GM19372 (cell line): Measurements from ENCODE around the gene CDK13.
"Not testable (repeated sequence)": the region's sequence is repeated elsewhere in the genome, so short reads cannot be mapped to it uniquely, and the experiment has no call there.

Experiments
- ATAC-seq: cut with Tn5 transposase; IDR thresholded peaks from one replicate; pipeline ENCODE4 v1.9.1; 2021; ENCODE audit warnings: mild to moderate bottlenecking, low read depth, moderate library complexity; ENCODE audit not compliant: unreplicated experiment

Gene CDK13

DNA sequence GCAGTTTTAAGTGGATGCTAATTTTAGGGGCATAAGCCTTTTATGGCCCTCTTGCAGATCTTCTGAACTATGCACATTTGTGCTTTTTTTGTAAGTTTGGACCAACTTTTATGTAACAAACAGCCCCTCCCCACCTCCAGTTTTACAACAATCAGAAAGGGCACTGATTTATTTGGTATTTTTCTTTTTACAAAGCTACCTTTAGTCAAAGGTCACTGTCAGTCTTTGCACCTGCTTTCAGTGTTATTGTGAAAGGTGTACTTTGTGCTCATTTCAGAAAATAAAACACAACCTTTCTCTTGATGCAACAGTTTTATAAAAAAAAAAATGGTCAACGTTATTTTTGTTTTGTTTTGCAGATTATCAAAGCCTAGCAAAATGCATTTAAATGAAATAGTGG is 145.2 kb downstream of the CDK13 start:
- ATAC-seq, result no peak

GRCh38 chr7:40095695-40096327 is 145.8 kb downstream of the CDK13 start:
- no peak for ATAC-seq

DNA sequence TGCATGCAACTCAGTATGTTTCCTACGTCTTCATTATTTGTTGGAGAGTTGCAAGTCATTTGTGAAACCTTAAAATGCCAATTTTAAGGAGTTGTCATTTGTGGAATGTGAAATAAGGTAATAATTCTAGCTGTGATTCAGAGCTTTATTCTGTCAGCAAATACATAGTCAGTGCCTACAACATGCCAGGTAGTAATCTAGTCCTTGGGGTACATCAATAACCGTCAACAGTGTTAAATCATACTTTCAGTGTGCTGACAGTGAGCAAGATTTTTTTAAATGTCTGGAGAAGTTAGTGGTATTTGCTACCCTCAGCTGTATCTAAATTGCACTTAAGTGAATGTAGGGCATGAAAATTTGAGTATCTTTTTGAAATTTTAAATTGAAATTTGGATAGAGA is 147.7 kb downstream of the CDK13 start:
- ATAC-seq, result no peak

- ATAC-seq, result no peak
These were observed 148.8 kb downstream of the CDK13 start for GRCh38 chr7:40098810-40099209.

DNA sequence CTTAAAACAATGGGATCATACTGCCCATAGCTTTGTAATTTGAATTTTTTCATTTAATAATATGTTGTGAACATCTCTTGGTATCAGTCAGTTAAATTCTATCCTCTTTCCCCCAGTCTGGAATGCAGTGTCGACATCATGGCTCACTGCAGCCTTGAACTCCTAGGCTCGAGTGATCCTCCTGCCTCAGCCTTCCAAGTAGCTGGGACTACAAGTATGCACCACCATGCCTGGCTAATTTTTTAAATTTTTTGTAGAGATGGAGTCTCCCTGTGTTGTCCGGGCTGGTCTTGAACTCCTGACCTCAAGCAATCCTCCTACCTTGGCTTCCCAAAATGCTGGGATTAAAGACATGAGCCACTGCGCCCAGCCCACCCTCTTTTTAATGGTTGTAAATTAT is 149.8 kb downstream of the CDK13 start:
- no peak for ATAC-seq

DNA sequence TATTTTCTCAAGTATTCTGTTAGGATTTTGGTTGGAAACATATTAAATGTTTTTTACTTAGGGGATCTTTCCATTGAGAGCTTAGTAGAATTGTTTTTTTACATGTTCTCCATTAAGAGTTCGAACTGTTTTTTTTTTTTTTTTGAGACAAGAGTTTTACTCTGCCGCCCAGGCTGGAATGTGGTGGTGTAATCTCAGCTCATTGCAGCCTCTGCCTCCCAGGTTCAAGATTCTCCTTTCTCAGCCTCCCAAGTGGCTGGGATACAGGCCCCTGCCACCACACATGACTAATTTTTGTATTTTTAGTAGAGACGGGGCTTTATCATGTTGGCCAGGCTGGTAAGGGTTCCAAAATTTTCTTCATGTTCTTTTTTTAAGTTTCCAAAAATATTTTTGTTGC is 151.1 kb downstream of the CDK13 start:
- ATAC-seq, result no peak

DNA sequence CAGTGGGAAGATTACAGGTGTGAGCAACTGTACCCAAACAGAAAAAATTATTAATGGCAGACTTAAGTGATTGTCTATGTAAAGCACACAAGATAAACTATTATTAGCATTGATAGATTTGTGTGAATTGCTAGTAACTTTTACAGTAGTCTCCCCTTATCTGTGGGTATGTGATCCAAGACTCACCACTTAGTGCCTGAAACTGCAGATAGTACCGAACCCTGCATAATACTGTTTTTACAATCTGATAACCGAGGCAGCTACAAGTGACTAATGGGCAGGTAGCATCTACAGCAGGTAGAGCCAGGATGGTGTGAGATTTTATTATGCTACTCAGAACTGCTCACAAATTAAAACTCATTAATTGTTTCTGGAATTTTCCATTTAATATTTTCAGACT is 152.8 kb downstream of the CDK13 start:
- ATAC-seq, result no peak

GRCh38 chr7:40105879-40106473 is 155.9 kb downstream of the CDK13 start:
- no peak for ATAC-seq

- no peak for ATAC-seq
These were observed 165.9 kb downstream of the CDK13 start for GRCh38 chr7:40115936-40116335.

DNA sequence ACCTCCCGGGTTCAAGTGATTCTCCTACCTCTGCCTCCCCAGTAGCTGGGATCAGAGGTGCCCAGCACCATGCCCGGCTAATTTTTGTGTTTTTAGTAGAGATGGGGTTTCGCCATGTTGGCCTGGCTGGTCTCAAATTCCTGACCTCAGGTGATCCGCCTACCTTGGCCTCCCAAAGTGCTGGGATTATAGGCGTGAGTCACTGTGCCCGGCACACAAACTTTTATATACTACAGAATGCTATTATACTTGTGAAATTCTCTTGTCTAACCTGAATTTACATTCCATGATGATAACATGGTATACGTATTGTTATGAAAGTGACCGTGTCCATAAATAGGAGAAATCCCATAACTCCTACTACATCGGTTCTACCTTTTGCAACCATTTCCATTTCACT is 167.1 kb downstream of the CDK13 start:
- ATAC-seq, result not testable (repeated sequence)

DNA sequence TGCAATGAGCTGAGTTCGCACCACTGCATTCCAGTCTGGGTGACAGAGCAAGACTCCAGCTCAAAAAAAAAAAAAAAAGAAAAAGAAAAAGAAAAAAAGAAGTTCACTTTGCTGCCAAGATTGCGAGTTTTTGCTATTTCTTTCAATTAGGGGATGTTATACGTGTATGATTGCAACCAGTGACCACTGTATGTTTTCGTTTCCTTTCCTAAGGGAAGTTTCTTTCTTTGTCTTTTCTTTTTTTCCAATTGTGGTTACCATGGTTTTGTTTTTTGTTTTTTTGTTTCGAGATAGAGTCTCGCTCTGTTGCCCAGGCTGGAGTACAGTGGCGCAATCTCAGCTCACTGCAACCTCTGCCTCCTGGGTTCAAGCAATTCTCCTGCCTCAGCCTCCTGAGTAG is 168.1 kb downstream of the CDK13 start:
- not testable (repeated sequence) for ATAC-seq

DNA sequence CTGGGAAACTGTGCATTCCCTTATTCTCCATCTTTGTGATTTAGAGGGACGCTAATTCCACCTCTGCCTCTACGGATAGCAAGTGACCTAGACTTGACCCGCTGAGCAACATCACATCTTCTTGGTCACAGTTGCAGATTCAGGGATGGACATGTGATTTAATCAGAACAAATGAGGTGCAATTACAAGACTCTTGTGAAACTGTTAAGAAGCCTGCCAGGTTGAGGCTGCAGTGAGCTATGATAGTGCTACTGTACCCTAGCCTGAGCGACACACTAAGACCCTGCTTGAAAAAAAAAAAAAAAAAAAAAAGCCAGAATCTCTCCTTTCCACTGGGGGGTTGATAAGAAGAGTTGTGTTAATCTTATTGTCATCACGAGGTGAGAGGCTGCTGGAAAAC is 170.0 kb downstream of the CDK13 start:
- no peak for ATAC-seq

GRCh38 chr7:40122100-40122939 is 172.3 kb downstream of the CDK13 start:
- not testable (repeated sequence) for ATAC-seq

DNA sequence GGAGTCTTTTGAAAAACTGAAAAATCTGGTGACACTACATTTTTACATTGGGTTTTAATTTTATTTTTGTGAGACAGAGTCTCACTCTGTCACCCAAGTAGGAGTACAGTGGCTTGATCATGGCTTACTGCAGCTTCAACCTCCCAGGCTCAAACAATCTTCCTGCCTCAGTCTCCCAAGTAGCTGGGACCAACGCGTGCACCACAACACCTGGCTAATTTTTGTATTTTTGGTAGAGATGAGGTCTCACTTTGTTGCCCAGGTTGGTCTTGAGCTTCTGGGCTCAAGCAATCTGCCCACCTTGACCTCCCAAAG is 172.8 kb downstream of the CDK13 start:
- ATAC-seq, result no peak

DNA sequence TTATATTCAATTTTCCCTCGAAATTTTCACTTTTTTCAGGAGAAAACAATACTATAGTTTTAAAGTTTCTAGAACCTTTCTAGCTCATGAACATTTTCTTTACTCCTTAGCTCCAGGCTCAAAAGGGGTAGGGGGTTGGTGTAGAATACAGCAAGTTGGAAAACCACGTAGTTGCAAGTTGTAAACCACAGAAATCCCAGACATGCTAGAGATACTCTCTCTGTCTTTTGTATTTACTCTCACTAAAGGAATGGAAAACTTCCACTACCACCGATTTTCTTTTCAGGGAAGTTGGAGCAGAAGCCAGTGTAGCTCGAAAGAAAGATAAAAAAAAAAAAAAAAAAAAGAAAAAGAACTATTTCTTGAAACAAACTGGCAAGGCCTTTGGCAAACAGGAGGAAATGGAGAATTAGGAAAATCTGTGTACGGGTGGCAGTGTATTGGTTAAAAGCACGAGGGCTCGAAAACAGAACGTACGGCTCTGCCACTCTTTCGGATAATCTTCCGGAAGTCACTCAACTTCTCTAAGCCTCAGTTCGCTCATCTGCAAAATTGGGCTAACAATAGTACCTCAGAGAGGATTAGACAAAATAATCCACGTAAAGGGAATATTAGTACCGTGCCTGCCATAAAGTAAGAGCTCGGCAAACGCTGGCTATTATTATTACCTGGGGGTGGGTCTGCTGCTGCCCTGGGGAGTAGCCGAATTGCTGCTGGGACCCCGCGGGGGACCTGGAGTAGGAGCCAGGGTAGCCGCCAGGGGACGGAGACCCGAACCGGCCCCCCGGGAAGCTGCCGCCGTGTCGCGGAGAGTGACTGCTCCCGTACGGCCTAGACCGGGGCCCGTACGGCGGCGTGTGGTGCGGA is 183.7 kb downstream of the CDK13 start:
- ATAC-seq, result no peak

- ATAC-seq, result peak; percentile 86
These were observed 184.6 kb downstream of the CDK13 start, which contains the start of the genes MPLKIP and SUGCT for GRCh38 chr7:40134428-40135316. Gene MPLKIP, minus strand, starts transcription at chr7:40134622. Its CDS starts 55 bp downstream, at chr7:40134567. Gene SUGCT, plus strand, starts transcription at chr7:40135005.

DNA sequence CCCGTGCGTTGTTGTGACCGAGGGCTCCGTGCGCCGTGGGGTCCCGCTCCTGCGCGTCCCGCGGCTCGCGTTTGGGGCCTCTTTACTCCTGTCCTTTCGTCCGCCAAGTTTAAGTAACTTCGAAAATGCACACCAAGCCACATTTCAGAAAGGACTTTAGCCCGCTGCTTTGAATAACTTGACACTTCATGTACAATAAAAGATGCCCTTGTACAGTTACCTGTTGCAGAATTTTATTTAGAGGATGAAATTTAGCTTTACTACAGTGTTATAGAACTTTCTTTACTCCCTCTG is 185.2 kb downstream of the CDK13 start:
- ATAC-seq, result no peak

GRCh38 chr7:40137563-40137962 is 187.5 kb downstream of the CDK13 start:
- no peak for ATAC-seq

DNA sequence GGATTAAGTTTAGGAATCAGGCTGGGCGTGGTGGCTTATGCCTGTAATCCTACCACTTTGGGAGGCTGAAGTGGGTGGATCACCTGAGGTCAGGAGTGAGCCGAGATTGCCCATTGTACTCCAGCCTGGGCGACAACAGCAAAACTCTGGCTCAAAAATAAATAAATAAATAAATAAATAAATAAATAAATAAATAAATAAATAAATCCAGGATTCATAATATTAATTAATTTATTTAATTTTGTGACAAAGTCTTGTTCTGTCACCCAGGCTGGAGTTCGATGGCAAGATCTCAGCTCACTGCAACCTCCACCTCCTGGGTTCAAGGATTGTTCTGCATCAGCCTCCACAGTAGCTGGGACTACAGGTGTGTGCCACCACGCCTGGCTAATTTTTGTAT is 188.9 kb downstream of the CDK13 start:
- ATAC-seq, result no peak

DNA sequence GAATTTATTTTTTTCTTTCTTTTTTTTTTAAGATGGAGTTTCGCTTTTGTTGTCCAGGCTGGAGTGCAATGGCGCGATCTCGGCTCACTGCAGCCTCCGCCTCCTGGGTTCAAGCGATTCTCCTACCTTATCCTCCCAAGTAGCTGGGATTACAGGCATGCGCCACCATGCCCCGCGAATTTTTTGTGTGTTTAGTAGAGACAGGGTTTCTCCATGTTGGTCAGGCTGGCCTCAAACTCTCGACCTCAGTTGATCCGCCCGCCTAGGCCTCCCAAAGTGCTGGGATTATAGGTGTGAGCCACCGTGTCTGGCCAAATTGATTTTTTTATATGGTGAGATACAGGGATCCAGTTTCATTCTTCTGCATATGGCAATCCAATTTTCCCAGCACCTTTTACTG is 189.8 kb downstream of the CDK13 start:
- ATAC-seq, result not testable (repeated sequence)
